DOHH2 (cell line): ENCODE data around the gene NFIX.

Experiments used
- EZH2phosphoT487 ChIP-seq: fragments of 200-600 bp; sonication (generic); IDR thresholded peaks from 2 replicates; pipeline ENCODE4 v1.6.1; 2017; ENCODE audit warnings: borderline replicate concordance, mild to moderate bottlenecking, antibody characterized with exemption, low read length, moderate library complexity, mixed read lengths
- TF ChIP-seq, protein P1 (sequence below): fragments of 200-600 bp; sonication (generic); IDR thresholded peaks from one replicate; pipeline ENCODE4 v1.5.1; 2014; ENCODE audit warnings: antibody characterized with exemption, mild to moderate bottlenecking, low read depth, low read length; ENCODE audit not compliant: poor library complexity, severe bottlenecking

DNA sequence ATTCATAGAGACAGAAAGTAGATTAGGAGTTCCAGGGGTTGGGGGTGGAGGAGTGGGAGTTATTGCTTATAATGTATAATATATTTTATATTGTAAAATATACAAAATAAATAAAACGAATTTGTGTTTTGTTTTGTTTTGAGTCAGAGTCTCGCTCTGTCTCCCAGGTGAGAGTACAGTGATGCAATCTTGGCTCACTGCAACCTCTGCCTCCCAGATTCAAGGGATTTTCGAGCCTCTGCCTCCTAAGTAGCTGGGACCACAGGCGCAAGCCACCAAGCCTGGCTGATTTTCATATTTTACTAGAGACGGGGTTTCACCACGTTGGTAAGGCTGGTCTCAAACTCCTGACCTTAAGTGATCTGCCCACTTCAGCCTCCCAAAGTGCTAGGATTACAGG, 35.8 kb upstream of the NFIX start:
- TF ChIP-seq, protein P1, sequence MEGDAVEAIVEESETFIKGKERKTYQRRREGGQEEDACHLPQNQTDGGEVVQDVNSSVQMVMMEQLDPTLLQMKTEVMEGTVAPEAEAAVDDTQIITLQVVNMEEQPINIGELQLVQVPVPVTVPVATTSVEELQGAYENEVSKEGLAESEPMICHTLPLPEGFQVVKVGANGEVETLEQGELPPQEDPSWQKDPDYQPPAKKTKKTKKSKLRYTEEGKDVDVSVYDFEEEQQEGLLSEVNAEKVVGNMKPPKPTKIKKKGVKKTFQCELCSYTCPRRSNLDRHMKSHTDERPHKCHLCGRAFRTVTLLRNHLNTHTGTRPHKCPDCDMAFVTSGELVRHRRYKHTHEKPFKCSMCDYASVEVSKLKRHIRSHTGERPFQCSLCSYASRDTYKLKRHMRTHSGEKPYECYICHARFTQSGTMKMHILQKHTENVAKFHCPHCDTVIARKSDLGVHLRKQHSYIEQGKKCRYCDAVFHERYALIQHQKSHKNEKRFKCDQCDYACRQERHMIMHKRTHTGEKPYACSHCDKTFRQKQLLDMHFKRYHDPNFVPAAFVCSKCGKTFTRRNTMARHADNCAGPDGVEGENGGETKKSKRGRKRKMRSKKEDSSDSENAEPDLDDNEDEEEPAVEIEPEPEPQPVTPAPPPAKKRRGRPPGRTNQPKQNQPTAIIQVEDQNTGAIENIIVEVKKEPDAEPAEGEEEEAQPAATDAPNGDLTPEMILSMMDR: no peak
- no peak for TF ChIP-seq EZH2phosphoT487
